Fibroblast of peridontal ligament (primary cell): ENCODE measurements around the gene GPR161.

ENCODE experiments used
- DNase-seq: peaks from one replicate; pipeline ENCODE4 v3.0.0-alpha.2; 2010; ENCODE audit errors: extremely low read depth

GPR161 gene

GRCh38 chr1:168105846-168106245, 30.9 kb downstream of the GPR161 start:
- DNase-seq, result no peak

- no peak for DNase-seq
These were observed 32.2 kb downstream of the GPR161 start for GRCh38 chr1:168104535-168104934.

GRCh38 chr1:168102487-168102886, 34.2 kb downstream of the GPR161 start:
- DNase-seq, result no peak

GRCh38 chr1:168101336-168101735, 35.4 kb downstream of the GPR161 start:
- no peak for DNase-seq

DNA sequence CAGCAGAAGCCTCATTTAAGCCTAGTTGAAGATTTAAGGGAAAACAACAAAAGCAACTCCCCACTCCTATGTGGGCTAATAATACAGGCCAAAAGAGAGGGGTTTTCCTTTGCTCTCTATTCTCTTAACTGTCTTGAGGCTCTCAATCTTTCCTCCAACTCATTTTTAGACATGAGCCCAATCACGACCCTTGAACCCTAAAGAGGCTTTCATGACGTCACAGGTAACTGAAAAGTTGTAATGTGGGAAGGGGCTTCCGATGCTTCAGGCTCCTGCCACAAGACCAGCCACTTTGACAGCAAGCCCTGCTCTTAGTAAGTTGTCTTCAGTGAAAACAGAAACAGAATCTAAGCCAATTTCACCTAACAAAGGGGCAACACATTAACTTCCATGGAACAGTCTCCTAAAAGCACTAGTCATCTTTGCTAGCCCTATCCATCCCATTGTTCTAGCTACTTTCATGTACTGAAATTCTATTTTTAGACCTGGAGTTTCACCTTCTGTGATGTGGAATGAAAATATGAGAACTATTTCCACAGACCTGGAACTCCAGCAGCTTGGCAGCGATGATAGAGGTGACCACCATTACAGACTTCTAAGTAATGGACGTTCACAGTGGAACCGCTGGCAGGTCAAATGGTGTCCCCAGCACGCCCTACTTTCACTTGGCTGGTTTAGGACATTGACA, 36.3 kb downstream of the GPR161 start:
- no peak for DNase-seq

DNA sequence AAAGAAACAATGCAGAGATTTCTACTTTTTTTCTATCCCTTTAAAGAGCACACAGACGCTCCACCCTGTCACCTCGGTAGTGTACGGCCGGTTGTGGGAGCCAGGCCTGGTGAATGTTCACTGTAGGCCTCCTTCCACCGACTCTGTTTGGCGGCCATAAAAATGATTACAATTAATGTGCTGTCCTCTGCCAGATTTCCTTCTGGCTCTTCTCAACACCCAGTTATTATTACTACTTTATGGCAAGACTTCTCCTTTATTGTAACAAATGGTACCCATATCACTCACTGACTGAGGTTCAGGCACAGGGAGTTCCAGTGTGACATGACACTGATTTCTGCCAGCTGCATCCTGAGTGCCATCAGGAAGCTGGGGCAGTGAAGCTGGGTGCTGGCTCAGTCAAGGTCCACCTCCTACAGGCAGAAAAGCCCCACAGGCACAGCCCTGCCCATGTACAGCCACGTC, 37.4 kb downstream of the GPR161 start:
- no peak for DNase-seq

DNA sequence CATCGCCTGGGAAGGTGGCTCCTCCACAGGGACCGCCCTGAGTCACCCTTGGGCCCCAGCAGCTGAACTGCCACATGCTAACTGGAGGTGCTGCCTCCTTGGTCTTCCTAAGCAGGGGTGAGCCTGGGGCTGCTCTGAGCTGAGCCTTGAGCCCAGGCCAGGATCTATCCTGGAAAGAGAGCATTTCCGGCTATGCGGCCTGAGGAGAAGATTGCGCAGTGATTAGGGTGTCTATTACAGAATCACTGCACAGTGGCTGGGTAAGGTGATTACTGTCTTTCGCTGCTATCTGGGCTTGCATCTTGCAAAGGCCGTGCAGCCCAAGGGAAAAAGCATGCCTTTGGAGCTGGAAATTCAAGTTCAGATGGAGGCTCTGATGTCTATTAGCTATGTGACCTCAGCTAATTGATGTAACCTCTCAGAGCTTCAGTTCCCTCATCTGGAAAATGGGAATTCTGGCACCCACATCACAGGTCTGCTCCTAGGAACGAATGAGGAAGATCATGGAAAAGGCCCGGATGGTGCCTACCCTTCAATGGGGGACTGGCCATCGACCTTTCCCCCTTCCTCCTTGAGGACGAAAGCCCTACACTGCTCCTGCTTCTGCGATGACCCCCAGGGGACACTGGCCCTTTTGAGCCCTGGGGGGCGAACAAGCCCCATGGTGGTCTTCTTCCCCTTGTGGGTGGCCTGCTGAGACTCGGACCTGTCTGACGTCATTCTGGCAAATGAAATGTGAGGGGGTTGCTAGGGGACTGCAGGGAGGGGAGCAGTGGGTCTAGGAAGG, 38.0 kb downstream of the GPR161 start:
- no peak for DNase-seq

- DNase-seq, result no peak
These were observed 38.7 kb downstream of the GPR161 start for GRCh38 chr1:168097921-168098528.

DNA sequence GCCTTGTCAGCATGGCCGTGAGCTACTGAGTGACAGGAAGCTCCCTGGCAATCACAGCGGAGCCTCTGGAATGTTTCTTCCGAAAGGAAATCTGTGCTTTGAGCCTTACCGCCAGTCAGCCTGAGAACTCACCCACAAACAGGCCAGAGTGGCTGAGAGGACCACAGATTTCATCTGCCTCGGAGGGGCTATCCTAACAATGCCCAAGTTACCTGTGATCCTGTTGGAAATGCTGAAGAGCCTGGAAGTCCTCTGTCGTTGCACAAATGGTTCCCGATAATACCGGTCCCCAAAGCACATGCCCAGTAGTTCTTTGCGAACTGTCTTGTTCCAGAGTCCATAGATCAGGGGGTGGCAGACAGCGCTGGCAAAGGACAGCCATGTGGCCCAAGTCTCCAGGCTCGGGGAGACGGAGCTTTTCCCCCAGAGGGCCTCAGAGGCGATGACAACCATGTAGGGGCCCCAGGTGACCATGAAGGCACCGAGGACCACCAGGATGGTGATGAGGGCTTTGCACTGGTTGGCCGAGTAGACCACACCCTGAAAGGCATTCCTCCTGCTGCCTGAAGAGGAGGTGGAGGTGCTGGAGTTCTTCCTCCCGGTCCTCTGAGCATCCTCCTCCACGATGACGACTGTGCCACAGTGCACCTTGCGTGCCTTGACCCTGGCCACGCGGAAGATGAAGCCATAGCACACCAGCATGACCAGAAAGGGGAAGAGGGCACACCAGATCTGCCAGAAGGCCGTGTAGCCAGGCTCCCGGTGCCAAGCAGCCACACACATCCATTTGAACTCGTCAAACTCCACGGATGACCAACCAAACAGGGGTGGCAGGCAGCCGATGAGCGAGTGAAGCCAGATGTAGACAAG, 40.2 kb downstream of the GPR161 start:
- DNase-seq, result no peak

GRCh38 chr1:168095476-168095875, 41.3 kb downstream of the GPR161 start:
- no peak for DNase-seq

- DNase-seq, result no peak
These were observed 43.1 kb downstream of the GPR161 start for GRCh38 chr1:168093616-168094015.

GRCh38 chr1:168092566-168093355, 44.0 kb downstream of the GPR161 start:
- DNase-seq, result peak; percentile 30

DNA sequence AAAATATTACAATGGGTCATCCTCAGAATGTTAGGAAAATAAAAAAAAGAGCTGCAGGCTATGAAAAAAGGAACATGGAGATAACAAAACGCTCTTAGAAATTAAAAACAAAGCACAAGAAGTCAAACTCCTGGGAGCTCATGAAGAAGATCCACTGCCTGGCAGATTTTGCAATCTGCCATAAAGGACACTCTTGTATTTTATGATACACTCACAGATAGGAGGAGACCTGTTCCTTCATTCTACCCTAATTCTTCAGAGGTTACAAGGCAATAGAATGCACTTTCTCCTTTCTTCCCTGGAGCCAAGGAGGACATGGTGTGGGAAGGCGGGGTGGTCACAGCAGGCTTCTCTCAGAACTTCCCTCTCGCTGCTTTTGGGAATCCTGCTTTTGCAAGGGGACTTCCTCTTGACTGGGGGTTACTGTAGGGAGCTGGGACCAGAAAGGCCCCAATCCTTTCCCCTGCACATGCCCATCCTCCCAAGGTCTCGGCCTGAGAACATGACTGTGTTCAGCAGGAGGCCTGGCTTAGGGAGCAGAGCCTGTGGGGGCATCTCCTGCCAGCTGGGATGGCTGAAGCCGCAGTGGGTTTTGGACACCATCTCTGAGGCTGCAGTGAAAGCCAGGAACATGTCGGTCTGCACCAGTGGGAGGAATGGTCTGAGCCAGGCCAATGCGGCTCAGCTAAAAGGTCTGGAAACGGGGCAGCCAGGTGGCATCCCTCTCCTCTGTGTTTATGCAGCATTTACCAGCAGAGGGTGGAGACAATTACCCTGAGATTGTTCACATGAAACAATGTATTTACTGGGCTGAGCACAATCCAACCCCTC, 44.8 kb downstream of the GPR161 start:
- DNase-seq, result no peak

- no peak for DNase-seq
These were observed 45.7 kb downstream of the GPR161 start for GRCh38 chr1:168091063-168091462.

- DNase-seq, result no peak
These were observed 46.3 kb downstream of the GPR161 start for GRCh38 chr1:168090395-168090794.

DNA sequence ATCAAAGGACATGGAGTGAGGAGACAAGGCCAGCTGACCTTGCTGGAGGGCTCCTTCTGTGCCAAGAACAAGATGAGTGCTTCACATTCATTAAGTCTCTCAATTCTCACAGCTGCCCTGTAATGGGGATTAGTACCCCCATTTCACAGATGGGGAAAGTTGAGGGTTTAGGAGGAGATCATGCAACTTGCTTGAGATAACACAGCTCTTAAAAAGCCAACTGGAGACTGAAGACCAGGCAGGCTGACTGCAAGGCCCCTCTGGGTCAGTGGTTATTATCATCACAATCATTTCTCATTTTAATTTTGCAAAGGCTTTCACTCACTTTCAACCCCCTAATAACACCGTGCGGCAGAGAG, 46.8 kb downstream of the GPR161 start:
- no peak for DNase-seq

- no peak for DNase-seq
These were observed 47.3 kb downstream of the GPR161 start for GRCh38 chr1:168089326-168089978.

DNA sequence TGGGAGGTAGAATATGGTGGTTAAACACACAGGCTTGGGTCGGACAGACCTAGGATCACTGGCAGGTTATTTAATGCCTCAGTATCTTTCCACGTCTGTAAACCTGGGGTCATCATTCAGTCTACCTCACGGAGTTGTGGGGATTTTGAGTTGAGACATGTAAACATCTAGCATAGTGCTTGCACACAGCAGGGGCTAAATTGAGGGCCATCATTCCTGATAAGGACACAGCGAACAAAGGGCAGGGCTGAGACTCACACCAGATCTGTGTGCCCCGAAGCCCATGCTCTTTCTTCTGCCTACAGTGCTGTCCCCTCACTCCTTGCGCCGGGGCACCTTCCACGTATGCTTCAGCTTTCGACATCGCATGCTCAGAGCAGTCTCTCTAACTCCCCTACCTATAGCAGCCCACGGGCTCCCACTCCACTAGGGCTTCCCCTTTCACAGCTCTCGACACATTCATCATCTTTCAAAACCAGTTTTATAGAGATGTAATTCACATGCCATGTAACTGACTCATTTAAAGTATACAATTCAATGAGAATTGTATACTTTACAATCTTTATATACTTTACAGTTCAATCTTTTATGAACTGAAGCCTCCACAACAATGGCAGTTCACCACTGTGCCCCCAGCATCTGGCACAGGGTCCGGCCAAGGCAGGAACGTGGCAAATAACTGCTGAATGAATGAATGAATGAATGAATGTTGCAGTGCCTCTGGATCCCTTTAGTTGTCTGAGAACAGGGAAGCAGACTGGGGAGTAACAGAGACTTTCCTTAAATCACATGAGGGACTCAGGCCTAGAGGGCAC, 48.0 kb downstream of the GPR161 start:
- no peak for DNase-seq

DNA sequence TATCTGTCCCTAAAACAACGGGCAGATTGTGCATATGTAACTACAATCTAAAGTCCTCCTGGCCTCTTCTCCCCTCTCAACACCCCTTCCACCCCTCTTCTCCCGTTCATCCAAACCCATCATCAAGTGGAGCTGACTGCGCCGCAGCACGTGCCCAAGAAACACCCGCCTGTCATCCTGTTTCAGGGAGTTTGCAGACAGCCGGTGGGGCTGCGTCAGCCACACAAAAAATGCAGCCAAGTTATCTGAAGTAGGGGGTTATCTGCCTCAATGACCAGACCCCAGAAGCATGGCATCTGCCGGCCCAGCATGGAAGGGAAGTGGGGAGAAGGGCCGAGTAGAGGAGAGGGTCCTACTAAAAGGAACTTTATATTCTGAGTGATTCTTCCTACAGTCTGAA, 49.0 kb downstream of the GPR161 start:
- DNase-seq, result no peak
